Measurements from ENCODE around the gene ZC3H8. TPM values are rescaled to one million over a fixed set of nuclear protein-coding genes. Genes with fewer than 3 reads are reported as not detected.
A peak's percentile ranks its signal among the peaks of the same experiment; 100 is the strongest.
"Not testable (repeated sequence)": the region's sequence is repeated elsewhere in the genome, so short reads cannot be mapped to it uniquely, and the experiment has no call there.

The ZC3H8 gene
- total RNA-seq, 1 experiment from 2014 or later = 30.5 TPM

GRCh38 chr2:112220831-112221230 is 34.0 kb downstream of the ZC3H8 start:
- TF ChIP-seq CTCF (IDR thresholded peaks at IDR 0.05; ENCODE audit: unreplicated experiment) = no peak
- Mint-ChIP-seq H3K27me3 (ENCODE audit: insufficient read depth, unreplicated experiment) (no peaks in the 10 kb centered on the region), H3K27ac (ENCODE audit: low read depth, unreplicated experiment) (no peak overlapping the region), H3K9me3 (ENCODE audit: unreplicated experiment) (no peaks in the 10 kb centered on the region), H3K36me3 (ENCODE audit: insufficient read depth, unreplicated experiment) (peaks cover 20% of the 10 kb centered on the region), H3K4me1 (ENCODE audit: insufficient read depth, unreplicated experiment) (no peaks in the 10 kb centered on the region), H3K4me3 (ENCODE audit: unreplicated experiment) (no peak overlapping the region)
- ChIA-PET CTCF (no interaction called here), POLR2A (interaction anchor here (0.5 kb wide), 1 partner anchor 268 kb away, joined by 3 read pairs; no protein-coding TSS in a partner anchor)
- no peak for DNase-seq (ENCODE audit: unreplicated experiment)
- intact Hi-C loops (cut with micrococcal nuclease) = no loop called here
- no TSS peak for BruUV-seq (replicated peaks)

- no peak overlapping the region for H3K27ac Mint-ChIP-seq (ENCODE audit: low read depth, unreplicated experiment)
- H3K9me3 Mint-ChIP-seq (ENCODE audit: unreplicated experiment) = no peaks in the 10 kb centered on the region
- no peak for DNase-seq (ENCODE audit: unreplicated experiment)
- ChIA-PET CTCF (no interaction called here), POLR2A (no interaction called here)
- no TSS peak for BruUV-seq (replicated peaks)
- peaks cover 26% of the 10 kb centered on the region for H3K36me3 Mint-ChIP-seq (ENCODE audit: insufficient read depth, unreplicated experiment)
- no peaks in the 10 kb centered on the region for H3K27me3 Mint-ChIP-seq (ENCODE audit: insufficient read depth, unreplicated experiment)
- no peak for TF ChIP-seq CTCF (IDR thresholded peaks at IDR 0.05; ENCODE audit: unreplicated experiment)
- no peak overlapping the region for H3K4me3 Mint-ChIP-seq (ENCODE audit: unreplicated experiment)
- no peaks in the 10 kb centered on the region for H3K4me1 Mint-ChIP-seq (ENCODE audit: insufficient read depth, unreplicated experiment)
- intact Hi-C loops (cut with micrococcal nuclease) = no loop called here
Measured at GRCh38 chr2:112220186-112220585, 34.7 kb downstream of the ZC3H8 start.

GRCh38 chr2:112217854-112218253 is 37.0 kb downstream of the ZC3H8 start:
- Mint-ChIP-seq H3K4me3 (ENCODE audit: unreplicated experiment) (no peak overlapping the region), H3K4me1 (ENCODE audit: insufficient read depth, unreplicated experiment) (no peaks in the 10 kb centered on the region), H3K27me3 (ENCODE audit: insufficient read depth, unreplicated experiment) (no peaks in the 10 kb centered on the region), H3K9me3 (ENCODE audit: unreplicated experiment) (no peaks in the 10 kb centered on the region), H3K36me3 (ENCODE audit: insufficient read depth, unreplicated experiment) (peaks cover 43% of the 10 kb centered on the region), H3K27ac (ENCODE audit: low read depth, unreplicated experiment) (no peak overlapping the region)
- DNase-seq (ENCODE audit: unreplicated experiment) = no peak
- no peak for TF ChIP-seq CTCF (IDR thresholded peaks at IDR 0.05; ENCODE audit: unreplicated experiment)
- ChIA-PET CTCF (no interaction called here), POLR2A (interaction anchor here (0.6 to 1.2 kb wide), 2 partner anchors 28 to 113 kb away, joined by 3 to 4 read pairs; no protein-coding TSS in a partner anchor)
- no TSS peak for BruUV-seq (replicated peaks)
- intact Hi-C loops (cut with micrococcal nuclease) = no loop called here

GRCh38 chr2:112216167-112216566 is 38.7 kb downstream of the ZC3H8 start:
- DNase-seq (ENCODE audit: unreplicated experiment) = peak; percentile 12
- peak; percentile 7 for TF ChIP-seq CTCF (IDR thresholded peaks at IDR 0.05; ENCODE audit: unreplicated experiment)
- ChIA-PET POLR2A (interaction anchor here (0.7 to 1.7 kb wide), 3 partner anchors 11 to 348 kb away, joined by 3 to 4 read pairs (median 3); no protein-coding TSS in a partner anchor), CTCF (interaction anchor here (0.7 to 0.8 kb wide), 2 partner anchors 44 to 93 kb away, joined by 3 read pairs; no protein-coding TSS in a partner anchor)
- no peaks in the 10 kb centered on the region for H3K4me1 Mint-ChIP-seq (ENCODE audit: insufficient read depth, unreplicated experiment)
- no peaks in the 10 kb centered on the region for H3K27me3 Mint-ChIP-seq (ENCODE audit: insufficient read depth, unreplicated experiment)
- peaks cover 32% of the 10 kb centered on the region for H3K36me3 Mint-ChIP-seq (ENCODE audit: insufficient read depth, unreplicated experiment)
- intact Hi-C loops (cut with micrococcal nuclease) = no loop called here
- no peaks in the 10 kb centered on the region for H3K9me3 Mint-ChIP-seq (ENCODE audit: unreplicated experiment)
- no peak overlapping the region for H3K4me3 Mint-ChIP-seq (ENCODE audit: unreplicated experiment)
- no TSS peak for BruUV-seq (replicated peaks)
- H3K27ac Mint-ChIP-seq (ENCODE audit: low read depth, unreplicated experiment) = no peak overlapping the region

- not testable (repeated sequence) for BruUV-seq (replicated peaks)
Measured at GRCh38 chr2:112207905-112208304, 46.9 kb downstream of the ZC3H8 start.

More at GRCh38 chr2:112207905-112208304, 46.9 kb downstream of the ZC3H8 start:
- DNase-seq (ENCODE audit: unreplicated experiment); H3K27ac Mint-ChIP-seq (ENCODE audit: low read depth, unreplicated experiment); intact Hi-C loops (cut with micrococcal nuclease); H3K9me3 Mint-ChIP-seq (ENCODE audit: unreplicated experiment); CTCF ChIA-PET; H3K4me1 Mint-ChIP-seq (ENCODE audit: insufficient read depth, unreplicated experiment); H3K4me3 Mint-ChIP-seq (ENCODE audit: unreplicated experiment); H3K27me3 Mint-ChIP-seq (ENCODE audit: insufficient read depth, unreplicated experiment); H3K36me3 Mint-ChIP-seq (ENCODE audit: insufficient read depth, unreplicated experiment); POLR2A ChIA-PET: not testable (repeated sequence)

All from MCF 10A (cell line).